Measurements from ENCODE around the gene ATP6V0D1.
"Not testable (repeated sequence)": the region's sequence is repeated elsewhere in the genome, so short reads cannot be mapped to it uniquely, and the experiment has no call there.

Gene ATP6V0D1

GRCh38 chr16:67480833-67481560 is at the start of gene ATP6V0D1:
Gene ATP6V0D1 (minus strand): TSS chr16:67481157. CDS start chr16:67481086, 71 bp downstream.
- no peak for FAIRE-seq

- no peak for FAIRE-seq
Observed at GRCh38 chr16:67530013-67530939, 49.3 kb upstream of the ATP6V0D1 start.

GRCh38 chr16:67529582-67530012 is 48.6 kb upstream of the ATP6V0D1 start:
- no peak for FAIRE-seq

- no peak for FAIRE-seq
Observed at GRCh38 chr16:67528870-67529581, 48.1 kb upstream of the ATP6V0D1 start.

- no peak for FAIRE-seq
Observed at GRCh38 chr16:67528222-67528869, 47.4 kb upstream of the ATP6V0D1 start, which contains the start of gene RIPOR1. Gene RIPOR1 (plus strand): TSS chr16:67528829. CDS start chr16:67538447, 9,618 bp downstream.

GRCh38 chr16:67526149-67526791 is 45.3 kb upstream of the ATP6V0D1 start:
- no peak for FAIRE-seq

GRCh38 chr16:67525176-67525860 is 44.4 kb upstream of the ATP6V0D1 start:
- FAIRE-seq: no peak

GRCh38 chr16:67521095-67521804 is 40.3 kb upstream of the ATP6V0D1 start:
- FAIRE-seq: no peak

GRCh38 chr16:67519242-67519641 is 38.3 kb upstream of the ATP6V0D1 start:
- no peak for FAIRE-seq

- FAIRE-seq: no peak
Observed at GRCh38 chr16:67518676-67519075, 37.7 kb upstream of the ATP6V0D1 start.

- FAIRE-seq: no peak
Observed at GRCh38 chr16:67517661-67518423, 36.9 kb upstream of the ATP6V0D1 start.

GRCh38 chr16:67517155-67517445 is 36.1 kb upstream of the ATP6V0D1 start:
- FAIRE-seq: no peak

GRCh38 chr16:67516296-67517154 is 35.6 kb upstream of the ATP6V0D1 start:
- no peak for FAIRE-seq

GRCh38 chr16:67514382-67514828 is 33.4 kb upstream of the ATP6V0D1 start:
- no peak for FAIRE-seq

GRCh38 chr16:67513892-67514291 is 32.9 kb upstream of the ATP6V0D1 start:
- not testable (repeated sequence) for FAIRE-seq

GRCh38 chr16:67509016-67509415 is 28.1 kb upstream of the ATP6V0D1 start:
- FAIRE-seq: no peak

GRCh38 chr16:67506468-67506867 is 25.5 kb upstream of the ATP6V0D1 start:
- FAIRE-seq: no peak

GRCh38 chr16:67504031-67505021 is 23.4 kb upstream of the ATP6V0D1 start:
- no peak for FAIRE-seq
